Measurements from ENCODE around the gene ELOVL5. TPM values are rescaled to one million over a fixed set of nuclear protein-coding genes. Genes with fewer than 3 reads are reported as not detected.

The ELOVL5 gene
- total and polyA plus RNA-seq, 4 experiments from 2014 or later = 108 to 125 (median 109) TPM

DNA sequence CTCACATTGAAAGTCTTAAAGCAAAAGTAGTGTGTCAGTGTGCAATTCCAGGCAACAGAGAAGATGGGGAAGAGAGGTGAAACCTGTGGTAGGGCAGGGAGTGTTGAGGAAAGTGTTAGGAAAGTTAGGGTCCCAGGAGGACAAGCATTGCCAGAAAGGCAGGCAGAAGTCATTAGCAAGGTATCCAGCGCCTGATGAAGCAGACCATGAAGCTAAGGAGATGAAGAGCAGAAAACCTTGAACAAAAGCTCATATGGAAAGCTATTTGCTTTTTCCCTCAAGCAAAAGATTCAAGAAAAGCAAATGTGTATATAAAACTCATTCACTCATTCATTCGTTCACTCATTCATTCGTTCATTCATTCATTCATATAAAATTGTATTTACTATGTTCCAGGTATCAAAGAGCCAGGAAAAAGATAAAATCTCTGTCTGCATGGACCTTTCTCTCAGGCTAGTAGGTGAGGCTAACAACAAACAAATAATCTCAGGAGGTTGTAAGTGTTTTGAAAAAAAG, 96.5 kb downstream of the ELOVL5 start:
- no peaks in the 10 kb centered on the region for H3K36me3 ChIP-seq (ENCODE audit: insufficient read depth, low read length)
- Mint-ChIP-seq H3K4me1 (peaks cover 0 to 11% (median 8%) of the 10 kb centered on the region in 4 donors), H3K9me3 (peaks cover 0 to 4% (median 0%) of the 10 kb centered on the region in 8 donors), H3K27me3 (no peaks in the 10 kb centered on the region), H3K27ac (peak overlapping the region in 5 of 7 donors; percentile 13 to 89 (median 38)), H3K36me3 (peaks cover 8 to 14% of the 10 kb centered on the region in 2 donors), H3K4me3 (no peak overlapping the region)
- ChIA-PET CTCF (ENCODE audit: partially characterized antibody) (no interaction called here), POLR2A (ENCODE audit: partially characterized antibody) (interaction anchor here (1.3 to 2.0 kb wide), 2 partner anchors 12 to 95 kb away, joined by 3 to 5 read pairs; no protein-coding TSS in a partner anchor)
- intact Hi-C loops (cut with micrococcal nuclease) = no loop called here
- no peaks in the 10 kb centered on the region for H3K4me1 ChIP-seq (ENCODE audit: insufficient read depth, low read length)
- no peaks in the 10 kb centered on the region for H3K27me3 ChIP-seq (ENCODE audit: insufficient read depth, low read length)
- no peak for DNase-seq
- no peaks in the 10 kb centered on the region for H3K9me3 ChIP-seq (ENCODE audit: control insufficient read depth in 1 of 2, low read length in 2 of 2)
- no peak overlapping the region for H3K4me3 ChIP-seq (ENCODE audit: low read length in 2 of 2)
- no peak overlapping the region for H3K27ac ChIP-seq (ENCODE audit: low read depth, low read length)

DNA sequence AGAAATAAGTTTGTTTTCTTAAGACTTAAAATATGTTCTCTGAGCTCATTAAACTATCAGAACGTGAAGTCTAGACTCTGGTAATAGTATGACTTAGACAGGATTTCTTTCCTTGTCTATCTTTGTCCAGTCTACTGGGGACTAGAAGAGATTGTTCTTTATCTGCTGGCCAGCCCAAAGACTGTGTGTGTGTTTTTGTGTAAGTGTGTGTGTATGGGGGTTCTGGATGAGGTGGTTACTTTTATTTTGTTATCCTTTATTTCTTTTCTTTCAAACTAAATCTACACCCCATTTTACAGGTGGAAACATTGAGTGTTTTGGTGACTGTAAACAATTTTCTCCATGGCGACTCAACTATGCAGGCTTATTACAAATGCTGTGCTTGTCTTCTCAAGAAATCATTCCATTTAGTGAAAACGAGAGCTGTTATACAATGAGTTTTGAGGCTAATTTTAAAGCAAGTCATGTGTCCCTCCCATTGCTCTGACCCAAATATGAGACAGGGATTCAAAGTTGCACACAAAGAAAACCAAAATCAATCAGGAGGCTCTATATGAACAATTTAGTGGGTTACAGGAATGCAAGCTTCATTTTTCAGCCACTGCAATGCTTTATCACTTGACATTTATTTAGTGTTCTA, 97.6 kb downstream of the ELOVL5 start:
- peaks cover 0 to 15% (median 8%) of the 10 kb centered on the region in 4 donors for H3K4me1 Mint-ChIP-seq
- Histone ChIP-seq H3K9me3 (ENCODE audit: control insufficient read depth in 1 of 2, low read length in 2 of 2) (no peaks in the 10 kb centered on the region), H3K4me1 (ENCODE audit: insufficient read depth, low read length) (no peaks in the 10 kb centered on the region), H3K27ac (ENCODE audit: low read depth, low read length) (no peak overlapping the region), H3K27me3 (ENCODE audit: insufficient read depth, low read length) (no peaks in the 10 kb centered on the region), H3K4me3 (ENCODE audit: low read length in 2 of 2) (no peak overlapping the region), H3K36me3 (ENCODE audit: insufficient read depth, low read length) (no peaks in the 10 kb centered on the region)
- CTCF ChIA-PET (ENCODE audit: partially characterized antibody) = no interaction called here
- no peak for DNase-seq
- H3K9me3 Mint-ChIP-seq = peaks cover 0 to 2% (median 0%) of the 10 kb centered on the region in 8 donors
- POLR2A ChIA-PET (ENCODE audit: partially characterized antibody) = interaction anchor here (1.3 to 2.0 kb wide), 2 partner anchors 13 to 96 kb away, joined by 3 to 5 read pairs; no protein-coding TSS in a partner anchor
- H3K36me3 Mint-ChIP-seq = peaks cover 0 to 7% of the 10 kb centered on the region in 2 donors
- peak overlapping the region in 3 of 7 donors; percentile 13 to 25 (median 22) for H3K27ac Mint-ChIP-seq
- no peaks in the 10 kb centered on the region for H3K27me3 Mint-ChIP-seq
- H3K4me3 Mint-ChIP-seq = no peak overlapping the region
- intact Hi-C loops (cut with micrococcal nuclease) = no loop called here

DNA sequence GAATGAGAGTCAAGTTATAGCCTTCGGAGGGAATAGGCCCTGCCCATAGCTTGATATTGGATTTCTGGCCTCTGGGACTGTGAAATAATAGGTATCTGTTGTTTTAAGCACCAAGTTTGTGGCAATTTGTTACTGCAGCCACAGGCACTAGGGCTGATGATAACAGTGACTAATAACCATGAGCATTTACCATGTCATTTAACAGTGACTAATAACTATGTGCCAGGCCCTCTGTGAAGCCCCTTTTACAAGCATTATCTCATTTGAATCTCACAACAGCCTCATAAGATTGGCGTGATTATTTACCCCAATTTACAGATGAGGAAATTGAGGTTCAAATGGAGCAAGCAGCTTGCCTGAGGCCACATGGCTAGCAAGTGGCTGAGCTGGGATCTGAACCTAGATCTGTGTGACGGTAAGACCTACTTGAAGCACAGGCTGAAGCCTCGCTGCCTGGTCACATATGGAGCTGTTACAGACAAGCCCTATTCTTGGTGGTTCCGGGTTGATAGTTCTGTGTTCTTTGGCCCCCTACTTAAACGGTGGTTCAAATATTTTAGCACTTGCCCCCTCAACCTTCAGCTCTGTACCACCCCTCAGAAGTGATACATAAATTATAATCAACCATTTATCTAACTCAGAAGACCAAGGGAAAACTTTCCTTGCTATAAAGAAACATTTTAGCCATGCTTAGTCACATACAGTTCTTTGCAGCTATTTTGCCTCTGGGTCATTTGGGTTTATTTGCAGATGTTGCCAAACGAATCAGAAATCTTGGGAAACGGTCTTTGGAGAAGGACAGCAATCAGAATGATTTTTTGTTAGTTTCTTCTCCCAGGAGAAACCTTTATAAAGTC, 98.3 kb downstream of the ELOVL5 start:
- Histone ChIP-seq H3K27me3 (ENCODE audit: insufficient read depth, low read length) (no peaks in the 10 kb centered on the region), H3K9me3 (ENCODE audit: control insufficient read depth in 1 of 2, low read length in 2 of 2) (no peaks in the 10 kb centered on the region), H3K27ac (ENCODE audit: low read depth, low read length) (no peak overlapping the region), H3K4me1 (ENCODE audit: insufficient read depth, low read length) (no peaks in the 10 kb centered on the region), H3K36me3 (ENCODE audit: insufficient read depth, low read length) (no peaks in the 10 kb centered on the region), H3K4me3 (ENCODE audit: low read length in 2 of 2) (no peak overlapping the region)
- Mint-ChIP-seq H3K4me3 (no peak overlapping the region), H3K9me3 (peaks cover 0 to 2% (median 0%) of the 10 kb centered on the region in 8 donors), H3K27me3 (no peaks in the 10 kb centered on the region), H3K36me3 (peaks cover 0 to 7% of the 10 kb centered on the region in 2 donors), H3K4me1 (peaks cover 4 to 15% (median 8%) of the 10 kb centered on the region in 4 donors), H3K27ac (peak overlapping the region in 1 of 7 donors; percentile 46)
- no peak for DNase-seq
- ChIA-PET CTCF (ENCODE audit: partially characterized antibody) (interaction anchor here (0.6 kb wide), 1 partner anchor 603 kb away, joined by 3 read pairs; no protein-coding TSS in a partner anchor), POLR2A (ENCODE audit: partially characterized antibody) (no interaction called here)
- intact Hi-C loops (cut with micrococcal nuclease) = no loop called here

DNA sequence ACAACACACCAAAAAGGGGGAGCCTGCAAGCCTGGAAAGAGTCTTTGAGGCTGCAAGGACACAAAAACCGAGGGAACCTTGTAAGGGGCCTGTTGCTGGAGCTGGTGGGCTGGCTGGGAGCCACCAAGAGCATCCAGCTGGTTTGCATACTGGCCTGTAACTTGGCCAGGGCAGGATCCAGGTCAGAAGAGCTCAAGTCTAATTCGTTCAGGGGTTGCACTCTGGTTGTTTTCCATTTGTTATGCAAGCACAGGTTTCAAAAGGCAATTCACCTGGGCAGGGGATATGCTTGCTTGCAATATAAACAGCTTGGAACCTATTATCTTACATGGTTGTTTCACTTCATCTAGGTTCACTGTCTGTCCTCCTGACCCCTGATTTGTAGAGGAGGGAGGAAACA, 101.8 kb downstream of the ELOVL5 start:
- H3K27me3 ChIP-seq (ENCODE audit: insufficient read depth, low read length) = no peaks in the 10 kb centered on the region
- peaks cover 3 to 22% (median 13%) of the 10 kb centered on the region in 4 donors for H3K4me1 Mint-ChIP-seq
- CTCF ChIA-PET (ENCODE audit: partially characterized antibody) = interaction anchor here (0.9 to 1.1 kb wide), 2 partner anchors 17 to 163 kb away, joined by 3 read pairs; no protein-coding TSS in a partner anchor
- no peak overlapping the region for H3K27ac Mint-ChIP-seq
- H3K36me3 ChIP-seq (ENCODE audit: insufficient read depth, low read length) = no peaks in the 10 kb centered on the region
- intact Hi-C loops (cut with micrococcal nuclease) = no loop called here
- H3K4me1 ChIP-seq (ENCODE audit: insufficient read depth, low read length) = no peaks in the 10 kb centered on the region
- no peak overlapping the region for H3K4me3 Mint-ChIP-seq
- DNase-seq = no peak
- H3K9me3 Mint-ChIP-seq = peaks cover 0 to 2% (median 0%) of the 10 kb centered on the region in 8 donors
- H3K36me3 Mint-ChIP-seq = peaks cover 0 to 2% of the 10 kb centered on the region in 2 donors
- H3K4me3 ChIP-seq (ENCODE audit: low read length in 2 of 2) = no peak overlapping the region
- POLR2A ChIA-PET (ENCODE audit: partially characterized antibody) = no interaction called here
- no peaks in the 10 kb centered on the region for H3K27me3 Mint-ChIP-seq
- no peaks in the 10 kb centered on the region for H3K9me3 ChIP-seq (ENCODE audit: control insufficient read depth in 1 of 2, low read length in 2 of 2)
- no peak overlapping the region for H3K27ac ChIP-seq (ENCODE audit: low read depth, low read length)

DNA sequence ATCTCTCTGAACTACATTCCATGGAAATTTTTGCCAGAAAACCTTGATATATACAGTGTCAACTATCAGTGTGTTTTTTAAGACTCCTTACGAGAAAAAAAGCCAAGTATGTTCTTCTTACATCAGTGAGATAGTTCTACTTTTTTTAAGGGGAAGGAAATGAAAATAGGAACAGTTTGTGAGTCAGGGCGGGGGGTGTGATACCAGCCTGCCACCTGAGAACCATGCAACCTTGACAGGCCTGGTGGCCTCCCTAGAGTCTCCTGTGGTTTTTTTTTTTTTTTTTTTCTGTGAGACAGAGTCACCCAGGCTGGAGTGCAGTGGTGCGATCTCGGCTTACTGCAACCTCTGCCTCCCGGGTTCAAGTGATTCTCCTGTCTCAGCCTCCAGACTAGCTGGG, 103.8 kb downstream of the ELOVL5 start:
- Histone ChIP-seq H3K27me3 (ENCODE audit: insufficient read depth, low read length) (no peaks in the 10 kb centered on the region), H3K4me3 (ENCODE audit: low read length in 2 of 2) (no peak overlapping the region), H3K36me3 (ENCODE audit: insufficient read depth, low read length) (no peaks in the 10 kb centered on the region), H3K4me1 (ENCODE audit: insufficient read depth, low read length) (peaks cover 18% of the 10 kb centered on the region), H3K27ac (ENCODE audit: low read depth, low read length) (no peak overlapping the region), H3K9me3 (ENCODE audit: control insufficient read depth in 1 of 2, low read length in 2 of 2) (no peaks in the 10 kb centered on the region)
- H3K27ac Mint-ChIP-seq = peak overlapping the region in 1 of 7 donors; percentile 19
- intact Hi-C loops (cut with micrococcal nuclease) = loop anchor here (5.0 kb wide), 1 partner anchor 47 kb away; no protein-coding TSS in a partner anchor
- peaks cover 0 to 7% (median 2%) of the 10 kb centered on the region in 8 donors for H3K9me3 Mint-ChIP-seq
- no peaks in the 10 kb centered on the region for H3K27me3 Mint-ChIP-seq
- H3K4me3 Mint-ChIP-seq = no peak overlapping the region
- H3K36me3 Mint-ChIP-seq = peaks cover 0 to 12% of the 10 kb centered on the region in 2 donors
- CTCF ChIA-PET (ENCODE audit: partially characterized antibody) = interaction anchor here (0.6 to 1.3 kb wide), 2 partner anchors 72 to 126 kb away, joined by 3 to 4 read pairs; no protein-coding TSS in a partner anchor
- peak in 1 of 5 donors; percentile 10 for DNase-seq
- POLR2A ChIA-PET (ENCODE audit: partially characterized antibody) = no interaction called here
- H3K4me1 Mint-ChIP-seq = peaks cover 16 to 38% (median 28%) of the 10 kb centered on the region in 4 donors

DNA sequence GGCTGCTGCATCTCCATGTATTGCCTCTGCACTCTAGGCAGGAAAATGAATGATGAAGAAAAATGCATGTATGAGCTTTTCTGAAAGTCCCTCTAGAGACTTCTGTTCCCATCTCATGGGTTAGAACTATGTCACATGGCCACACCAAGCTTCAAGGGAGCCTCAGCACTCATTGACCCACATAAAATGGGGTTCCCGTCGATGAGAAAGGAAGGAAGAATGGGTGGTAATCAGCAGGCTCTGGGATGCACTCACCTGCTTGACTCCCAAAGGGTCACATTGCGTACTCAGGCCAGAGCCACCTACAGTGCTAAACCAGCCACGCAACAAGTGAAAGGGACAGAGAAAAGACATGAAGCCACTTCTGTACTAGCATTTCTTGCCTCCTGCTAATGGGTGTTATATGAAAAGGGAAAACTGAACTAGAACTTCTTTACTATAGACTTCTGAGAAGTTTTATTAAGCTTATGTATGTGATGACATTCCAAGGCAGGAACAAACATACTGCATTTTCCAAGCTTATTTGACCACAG, 104.3 kb downstream of the ELOVL5 start:
- ChIA-PET CTCF (ENCODE audit: partially characterized antibody) (interaction anchor here (0.6 to 1.3 kb wide), 2 partner anchors 72 to 126 kb away, joined by 3 to 4 read pairs; no protein-coding TSS in a partner anchor), POLR2A (ENCODE audit: partially characterized antibody) (no interaction called here)
- no peak for DNase-seq
- peaks cover 20% of the 10 kb centered on the region for H3K4me1 ChIP-seq (ENCODE audit: insufficient read depth, low read length)
- no peak overlapping the region for H3K27ac ChIP-seq (ENCODE audit: low read depth, low read length)
- Mint-ChIP-seq H3K36me3 (peaks cover 0 to 12% of the 10 kb centered on the region in 2 donors), H3K27me3 (no peaks in the 10 kb centered on the region), H3K9me3 (peaks cover 0 to 8% (median 2%) of the 10 kb centered on the region in 8 donors), H3K4me1 (peaks cover 16 to 41% (median 30%) of the 10 kb centered on the region in 4 donors), H3K4me3 (peak overlapping the region in 1 of 8 donors; percentile 13), H3K27ac (peak overlapping the region in 2 of 7 donors; percentile 3 to 51)
- intact Hi-C loops (cut with micrococcal nuclease) = loop anchor here (5.0 kb wide), 1 partner anchor 48 kb away; no protein-coding TSS in a partner anchor
- no peaks in the 10 kb centered on the region for H3K9me3 ChIP-seq (ENCODE audit: control insufficient read depth in 1 of 2, low read length in 2 of 2)
- no peaks in the 10 kb centered on the region for H3K36me3 ChIP-seq (ENCODE audit: insufficient read depth, low read length)
- no peak overlapping the region for H3K4me3 ChIP-seq (ENCODE audit: low read length in 2 of 2)
- no peaks in the 10 kb centered on the region for H3K27me3 ChIP-seq (ENCODE audit: insufficient read depth, low read length)
